Astrocyte of the spinal cord (primary cell): ENCODE results near the gene TNIK.

Experiments used
- DNase-seq: peaks from one replicate; pipeline ENCODE4 v3.0.0; 2011; ENCODE audit warnings: low read depth, low spot score
- H3K4me3 ChIP-seq: 2 replicates; pipeline ENCODE4 v1.5.1; 2011; ENCODE audit warnings: low read depth, mild to moderate bottlenecking, low read length, moderate library complexity
- CTCF ChIP-seq: IDR thresholded peaks from 2 replicates; pipeline ENCODE4 v1.5.1; 2012; ENCODE audit warnings: low read depth, mild to moderate bottlenecking, low read length, inconsistent platforms
- in situ Hi-C: cut with HindIII; loops from 2 replicates; pipeline ENCODE4 v1.10.0; 2017; ENCODE audit warnings: low sequenced_read_pairs

TNIK gene

GRCh38 chr3:171258316-171258715, 201.9 kb downstream of the TNIK start:
- in situ Hi-C loops = no loop called here
- DNase-seq = no peak
- H3K4me3 ChIP-seq = no peak overlapping the region
- no peak for TF ChIP-seq CTCF

- TF ChIP-seq CTCF = no peak
- H3K4me3 ChIP-seq = no peak overlapping the region
- in situ Hi-C loops = no loop called here
- peak; percentile 30 for DNase-seq
These were observed 202.7 kb downstream of the TNIK start for GRCh38 chr3:171257251-171258203.

DNA sequence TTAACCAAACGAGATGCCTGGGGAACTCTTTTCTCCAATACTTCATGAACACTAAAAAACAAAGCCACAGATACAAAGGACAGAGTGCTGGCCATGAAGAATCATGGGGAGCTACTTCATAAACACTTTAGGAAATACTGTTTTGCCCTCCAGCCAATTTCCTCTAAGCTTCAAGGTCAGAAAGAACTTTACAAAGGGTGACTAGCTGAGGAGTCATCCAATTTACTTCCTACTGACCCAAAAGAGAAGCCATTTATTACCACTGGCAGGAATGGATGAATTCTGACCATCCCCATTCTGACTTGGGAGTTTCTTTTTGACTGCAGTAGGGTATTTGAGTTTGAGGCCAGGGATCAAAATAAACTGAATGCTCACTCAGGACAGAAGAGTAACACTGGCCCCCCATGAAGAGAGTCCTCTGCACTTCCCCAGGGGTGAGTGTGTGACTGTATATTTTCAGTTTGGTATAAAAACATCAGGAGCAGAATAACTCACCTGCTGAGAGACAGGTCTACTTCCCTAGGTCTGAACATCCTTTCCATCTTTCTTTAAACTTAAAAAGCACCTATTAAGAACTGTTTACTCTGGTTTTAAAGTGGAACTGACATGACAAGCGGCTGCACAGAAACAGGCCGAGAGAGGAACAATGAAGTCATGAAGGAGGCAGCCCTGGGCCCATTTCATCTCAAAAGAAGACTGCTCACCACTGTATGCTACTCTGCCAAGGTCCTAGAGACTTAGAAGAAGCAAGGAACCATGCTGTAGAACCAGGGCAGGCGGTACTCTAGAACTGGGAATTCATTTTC, 203.6 kb downstream of the TNIK start:
- in situ Hi-C loops = no loop called here
- no peak for DNase-seq
- H3K4me3 ChIP-seq = no peak overlapping the region
- no peak for TF ChIP-seq CTCF

DNA sequence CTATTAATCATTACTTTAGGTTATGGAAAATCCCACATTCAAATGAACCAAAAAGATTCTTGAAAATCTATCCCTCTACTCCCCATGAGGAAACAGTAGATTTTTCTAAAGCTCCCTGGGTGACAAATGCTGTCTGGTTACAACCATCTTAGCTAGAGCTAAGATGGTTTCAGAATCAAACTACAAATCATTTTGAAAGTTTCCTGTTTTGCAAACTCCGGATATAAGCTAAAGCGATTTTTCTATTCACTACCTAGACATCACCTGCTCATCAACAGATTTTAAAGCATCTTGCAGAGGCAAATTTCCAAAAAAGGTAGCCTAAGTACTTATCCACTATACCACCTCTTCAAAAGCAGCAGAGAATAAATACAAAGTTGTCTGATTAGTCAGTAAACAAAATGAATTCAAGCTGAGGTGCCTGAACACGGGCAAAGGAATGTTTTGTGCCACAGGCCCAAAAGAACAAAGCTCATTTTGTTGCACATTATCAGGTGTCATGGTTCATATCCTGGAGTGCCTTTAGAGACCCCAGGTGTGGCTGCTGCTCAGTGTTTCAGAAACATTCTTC, 204.9 kb downstream of the TNIK start:
- in situ Hi-C loops = no loop called here
- no peak overlapping the region for H3K4me3 ChIP-seq
- no peak for DNase-seq
- no peak for TF ChIP-seq CTCF

DNA sequence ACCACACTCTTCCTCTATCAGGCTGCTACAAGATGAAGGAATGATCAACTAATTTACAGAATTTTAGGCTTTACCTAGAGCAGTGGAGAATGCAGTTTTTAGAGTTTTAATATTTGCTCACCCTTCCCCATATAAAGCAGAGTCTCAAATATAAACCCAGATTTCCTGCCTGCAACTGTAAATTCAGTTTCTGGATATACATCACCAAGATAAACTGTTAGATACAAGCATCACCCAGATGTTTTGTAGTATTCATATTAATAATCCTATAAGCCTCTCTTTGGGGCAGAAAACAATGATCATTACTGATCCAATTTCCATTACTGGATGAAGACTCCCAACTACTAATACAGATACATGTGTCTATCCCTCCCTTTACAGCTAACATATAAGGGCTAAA, 205.9 kb downstream of the TNIK start:
- in situ Hi-C loops = no loop called here
- H3K4me3 ChIP-seq = no peak overlapping the region
- TF ChIP-seq CTCF = no peak
- DNase-seq = no peak

GRCh38 chr3:171251835-171252234, 208.4 kb downstream of the TNIK start:
- H3K4me3 ChIP-seq = no peak overlapping the region
- DNase-seq = no peak
- in situ Hi-C loops = no loop called here
- TF ChIP-seq CTCF = no peak
